HG02571 (cell line): ENCODE data around the gene ATP8B3.

ENCODE experiments used
- ATAC-seq: cut with Tn5 transposase; IDR thresholded peaks from one replicate; pipeline ENCODE4 v1.9.1; 2021; ENCODE audit warnings: mild to moderate bottlenecking, moderate library complexity; ENCODE audit not compliant: unreplicated experiment

ATP8B3 gene

GRCh38 chr19:1748115-1748872, 63.8 kb downstream of the ATP8B3 start:
- ATAC-seq: no peak

- no peak for ATAC-seq
Measured at GRCh38 chr19:1747285-1748114, 64.6 kb downstream of the ATP8B3 start.

GRCh38 chr19:1746401-1747284, 65.4 kb downstream of the ATP8B3 start:
- no peak for ATAC-seq

- ATAC-seq: no peak
Measured at GRCh38 chr19:1745589-1746031, 66.5 kb downstream of the ATP8B3 start.

GRCh38 chr19:1744822-1745563, 67.1 kb downstream of the ATP8B3 start:
- no peak for ATAC-seq

- ATAC-seq: no peak
Measured at GRCh38 chr19:1744133-1744665, 67.9 kb downstream of the ATP8B3 start.

GRCh38 chr19:1742989-1743696, 68.9 kb downstream of the ATP8B3 start:
- no peak for ATAC-seq

- ATAC-seq: no peak
Measured at GRCh38 chr19:1739960-1740629, 72.0 kb downstream of the ATP8B3 start.

- no peak for ATAC-seq
Measured at GRCh38 chr19:1736927-1737326, 75.1 kb downstream of the ATP8B3 start.

- no peak for ATAC-seq
Measured at GRCh38 chr19:1736280-1736679, 75.8 kb downstream of the ATP8B3 start.

- no peak for ATAC-seq
Measured at GRCh38 chr19:1734321-1734966, 77.6 kb downstream of the ATP8B3 start.
